ENCODE results near the gene NAV3.

NAV3 gene

DNA sequence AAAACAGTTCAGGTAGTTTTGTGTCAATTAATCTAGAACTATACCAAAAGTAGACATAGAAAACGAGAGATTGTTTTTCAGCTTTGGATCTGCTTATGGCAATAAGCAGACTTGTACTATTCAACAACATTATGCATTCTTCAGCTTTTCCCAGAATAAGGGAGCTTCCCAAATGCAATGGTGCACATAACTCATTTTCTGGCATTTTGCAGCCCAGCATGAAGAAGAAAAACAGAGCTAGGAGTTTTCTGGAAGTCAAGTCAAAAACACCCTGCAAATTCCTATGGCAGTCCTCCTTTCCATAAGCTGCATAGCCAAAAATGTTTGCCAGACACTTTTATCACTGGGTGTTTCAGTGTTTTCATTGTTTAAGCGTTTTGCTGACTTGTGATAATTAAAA, 314.7 kb downstream of the NAV3 start:
- DNase-seq = no peak

DNA sequence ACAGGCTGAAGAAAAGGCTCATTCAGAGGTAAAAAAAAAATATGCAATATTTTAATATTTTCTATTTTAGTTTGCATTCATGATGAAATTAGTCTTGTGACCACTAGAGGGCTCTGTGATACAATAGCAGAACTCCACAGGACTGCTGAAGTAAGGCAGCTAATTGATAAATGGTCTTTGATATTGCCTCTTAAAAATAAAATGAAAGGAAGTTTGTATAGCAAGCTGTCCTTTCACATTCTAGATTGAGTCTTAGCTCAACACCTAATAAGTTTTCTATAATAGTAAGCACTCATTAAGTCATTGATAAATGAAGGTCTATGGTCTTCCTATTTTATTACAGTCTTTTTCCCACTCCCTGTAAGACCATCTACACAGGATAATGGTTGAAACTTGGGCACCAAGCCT, 315.7 kb downstream of the NAV3 start:
- no peak for DNase-seq

DNA sequence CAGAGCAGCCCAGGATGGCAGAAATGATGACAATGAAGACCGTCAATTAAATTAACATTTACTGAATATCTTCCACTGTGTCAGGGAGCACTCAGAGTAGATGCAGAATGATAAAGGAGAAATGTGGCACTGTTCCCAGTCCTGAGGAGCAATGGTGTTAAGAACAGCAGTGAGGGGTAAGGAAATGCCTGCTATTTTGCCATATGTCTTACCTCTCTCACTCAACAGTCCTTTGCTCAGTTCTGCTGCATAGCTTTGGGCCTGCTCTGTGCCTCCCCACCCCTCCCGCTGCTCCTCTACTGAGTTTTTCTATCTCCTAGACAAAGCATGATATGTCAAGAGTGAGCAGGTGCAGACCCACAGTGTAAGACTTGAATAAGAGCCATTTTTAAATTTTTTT, 318.8 kb downstream of the NAV3 start:
- DNase-seq = peak; percentile 85 to 98

DNA sequence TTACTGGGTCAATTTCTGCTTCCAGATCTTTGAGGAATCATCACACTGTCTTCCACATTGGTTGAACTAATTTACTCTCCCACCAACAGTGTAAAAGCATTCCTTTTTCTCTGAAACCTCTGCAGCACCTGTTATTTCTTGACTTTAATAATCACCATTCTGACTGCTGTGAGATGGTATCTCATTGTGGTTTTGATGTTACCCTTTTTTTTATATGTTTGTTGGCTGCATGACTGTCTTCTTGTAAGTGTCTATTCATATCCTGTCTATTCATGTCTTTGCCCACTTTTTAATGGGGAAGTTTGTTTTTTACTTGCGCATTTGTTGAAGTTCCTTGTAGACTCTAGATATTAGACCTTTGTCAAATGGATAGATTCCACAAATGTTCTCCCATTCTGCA, 324.9 kb downstream of the NAV3 start:
- no peak for DNase-seq

DNA sequence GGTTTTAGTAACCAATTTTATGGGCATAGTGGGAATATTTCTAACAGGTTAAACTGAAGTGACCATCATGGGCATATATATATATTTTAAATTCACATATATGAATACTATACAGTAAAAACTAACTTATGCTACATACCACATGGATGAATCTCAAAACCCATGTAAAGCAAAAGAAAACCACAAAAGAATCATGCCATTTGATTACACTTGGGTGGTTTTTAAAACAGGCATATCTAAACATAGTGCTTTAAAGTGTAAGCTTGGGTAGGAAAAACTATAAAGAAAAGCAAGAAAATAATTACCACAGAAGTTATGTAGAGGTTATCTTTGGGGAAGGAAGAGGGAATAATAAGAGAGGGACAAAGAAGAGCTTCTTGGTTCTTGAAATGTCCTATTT, 326.1 kb downstream of the NAV3 start:
- no peak for DNase-seq

DNA sequence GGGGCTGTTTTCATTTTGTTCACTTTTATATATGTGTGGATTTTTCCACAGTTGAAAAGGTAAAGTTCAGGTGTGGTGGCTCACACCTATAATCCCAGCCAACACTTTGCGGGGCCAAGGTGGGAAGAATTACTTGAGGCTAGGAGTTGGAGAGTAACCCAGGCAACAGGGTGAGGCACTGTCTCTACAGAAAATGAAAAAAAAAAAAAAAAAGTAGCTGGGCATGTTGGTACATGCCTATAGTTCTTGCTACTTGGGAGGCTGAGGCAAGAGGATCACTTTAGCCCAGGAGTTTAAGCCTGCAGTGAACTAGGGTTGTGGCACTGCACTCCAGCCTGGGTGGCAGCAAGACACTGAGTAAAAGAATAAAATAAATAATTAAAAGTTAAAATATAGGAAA, 326.5 kb downstream of the NAV3 start:
- no peak for DNase-seq

DNA sequence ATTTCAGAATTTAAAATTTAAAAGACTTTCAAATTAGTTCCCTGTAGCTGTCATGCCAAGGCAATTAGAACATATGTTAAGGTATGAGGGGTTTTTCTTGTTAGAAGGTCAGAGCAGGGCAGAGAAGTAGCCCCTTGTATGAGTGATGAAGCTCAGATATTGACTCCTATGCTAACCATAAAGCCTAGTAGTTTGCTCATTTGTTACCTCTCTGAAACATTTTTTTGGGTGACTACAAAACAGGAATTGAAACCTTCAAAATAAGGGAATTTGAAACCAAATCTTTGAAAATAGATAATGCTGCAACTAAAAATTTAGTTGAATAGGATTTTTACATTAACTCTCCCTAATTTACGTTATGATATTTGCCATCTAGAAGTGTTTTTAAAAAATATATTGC, 333.5 kb downstream of the NAV3 start:
- DNase-seq = no peak

DNA sequence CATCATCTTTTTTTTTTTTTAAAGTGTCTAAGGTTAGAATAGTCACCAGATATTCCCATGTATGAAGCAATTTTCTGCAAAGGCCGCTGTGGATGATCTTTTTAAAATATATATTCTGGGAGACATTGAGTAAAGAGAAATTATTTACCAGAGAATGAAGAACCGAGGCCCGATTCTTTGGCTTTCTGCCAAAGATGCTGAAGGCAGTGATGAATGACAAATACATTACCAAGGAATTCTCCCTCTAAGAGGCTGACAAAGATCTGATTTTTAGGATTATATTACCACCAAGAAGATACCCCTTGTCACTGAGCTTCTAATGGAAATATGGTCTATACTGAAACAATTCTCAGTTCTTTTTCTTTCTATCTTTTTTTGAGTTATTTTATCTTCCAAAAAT, 336.8 kb downstream of the NAV3 start:
- no peak for DNase-seq

DNA sequence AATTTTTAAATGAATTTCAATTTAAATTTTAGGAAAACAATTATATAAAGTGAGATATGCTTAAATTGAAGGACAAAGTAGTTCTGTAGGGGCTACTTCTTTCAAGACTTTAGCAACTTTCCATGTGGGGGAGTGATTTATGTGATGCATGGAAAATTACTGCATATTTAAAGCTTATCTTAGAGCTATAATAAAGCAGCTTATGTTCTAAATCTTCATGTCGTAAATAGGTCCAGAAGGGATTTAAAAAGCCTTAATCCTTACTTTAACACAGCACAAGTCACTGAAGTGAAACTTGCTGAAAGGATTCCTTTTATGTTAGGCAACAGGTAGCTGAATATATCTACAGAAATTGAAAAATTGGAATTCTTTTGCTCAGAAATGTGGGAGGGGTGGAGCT, 340.4 kb downstream of the NAV3 start:
- no peak for DNase-seq

DNA sequence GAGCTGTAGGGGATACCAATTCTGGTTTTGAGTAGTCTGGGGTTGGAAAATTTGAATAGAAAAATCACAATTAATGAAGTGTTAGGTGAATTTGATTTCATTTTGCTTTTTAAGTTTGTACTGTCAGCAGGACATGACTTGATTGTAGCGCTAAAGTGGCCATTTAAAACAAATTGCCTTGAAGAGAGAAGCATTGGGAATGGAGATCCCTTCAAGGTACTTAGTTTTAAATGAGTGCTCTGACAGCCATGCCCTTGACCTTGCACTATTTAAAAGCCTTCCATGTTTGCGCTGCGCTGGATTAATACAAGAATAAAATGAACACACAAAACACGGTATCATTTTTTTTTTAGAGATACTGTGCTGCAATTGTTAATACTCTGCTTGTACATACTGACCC, 345.9 kb downstream of the NAV3 start:
- no peak for DNase-seq

DNA sequence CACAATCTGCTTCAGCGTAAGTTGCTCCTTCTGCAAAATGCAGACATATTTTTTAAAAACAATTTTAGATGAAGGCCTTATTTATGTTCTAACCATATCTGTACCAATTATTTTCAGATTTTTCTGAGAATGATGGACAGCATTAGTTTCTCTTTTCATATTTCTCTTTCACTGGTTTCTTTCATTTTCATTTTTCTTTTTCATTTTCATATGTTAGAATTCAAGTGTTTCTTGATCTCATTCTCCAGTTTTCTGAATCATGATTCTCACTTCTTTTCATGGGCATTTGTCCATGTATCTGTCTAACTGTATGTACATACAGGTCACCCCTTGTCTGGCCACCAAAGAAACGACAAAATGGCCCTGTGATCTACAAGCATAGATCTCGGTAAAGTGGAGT, 346.6 kb downstream of the NAV3 start:
- DNase-seq = no peak

DNA sequence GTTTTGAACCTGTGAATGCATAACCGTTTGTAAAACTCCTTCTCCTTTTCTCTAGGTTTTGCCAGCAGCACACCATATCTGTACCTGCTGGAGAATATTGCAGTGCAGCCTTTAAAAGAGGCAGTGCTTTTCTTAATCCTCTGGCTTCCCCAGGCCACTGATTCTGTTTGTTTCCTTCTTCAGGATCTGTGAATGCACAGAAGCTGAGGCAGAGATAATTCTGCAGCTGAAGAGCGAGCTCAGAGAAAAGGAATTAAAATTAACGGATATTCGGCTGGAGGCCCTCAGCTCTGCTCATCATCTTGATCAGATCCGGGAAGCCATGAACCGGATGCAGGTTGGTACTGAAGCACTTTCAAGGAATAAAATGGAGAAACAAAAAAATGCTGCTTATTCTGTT, 348.7 kb downstream of the NAV3 start:
- no peak for DNase-seq

DNA sequence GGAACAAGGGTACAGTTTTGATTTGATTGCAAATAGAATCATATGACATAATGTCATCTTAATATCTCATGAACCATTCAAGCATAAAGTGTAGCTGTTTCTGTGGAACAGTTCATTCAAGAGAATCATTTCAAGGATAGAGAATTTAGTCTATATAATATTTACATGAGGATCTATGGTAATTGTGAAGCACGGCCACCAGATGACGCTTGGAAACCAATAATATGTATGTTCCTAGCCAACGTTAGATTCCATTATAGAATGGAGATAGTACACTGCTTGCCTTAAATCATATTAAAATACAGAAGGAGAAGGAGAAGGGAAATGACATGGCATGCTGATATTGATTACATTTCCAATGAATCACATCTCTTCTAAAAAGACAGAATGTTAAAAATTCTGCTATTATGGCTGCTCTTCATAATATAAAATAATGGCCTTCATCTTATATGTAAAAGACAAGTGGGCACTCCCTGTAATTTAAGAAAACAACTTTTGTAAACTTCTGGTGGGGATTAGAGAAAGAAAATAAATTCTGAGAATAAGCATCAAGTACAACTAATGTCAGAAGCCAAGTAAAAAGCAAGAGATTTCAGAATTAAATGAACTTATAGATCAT, 351.0 kb downstream of the NAV3 start:
- DNase-seq = no peak

DNA sequence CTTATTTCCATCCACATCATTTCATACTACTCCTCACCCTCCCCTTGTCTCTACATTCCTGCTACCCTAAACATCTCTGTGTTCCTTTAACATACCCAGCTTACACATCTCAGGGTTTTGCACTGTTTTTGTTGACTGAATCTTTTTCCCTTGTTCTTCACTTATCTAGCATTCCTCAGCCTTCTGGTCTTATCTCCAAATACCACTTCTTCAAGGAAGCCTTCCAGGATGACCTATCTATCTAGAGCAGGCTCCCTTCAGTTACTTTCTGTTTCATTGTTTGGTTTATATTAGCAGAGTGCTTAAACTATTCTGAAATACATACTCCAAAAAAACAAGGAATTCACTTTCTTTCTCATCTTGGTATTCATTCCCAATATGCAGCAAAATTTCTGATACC, 353.1 kb downstream of the NAV3 start:
- no peak for DNase-seq

DNA sequence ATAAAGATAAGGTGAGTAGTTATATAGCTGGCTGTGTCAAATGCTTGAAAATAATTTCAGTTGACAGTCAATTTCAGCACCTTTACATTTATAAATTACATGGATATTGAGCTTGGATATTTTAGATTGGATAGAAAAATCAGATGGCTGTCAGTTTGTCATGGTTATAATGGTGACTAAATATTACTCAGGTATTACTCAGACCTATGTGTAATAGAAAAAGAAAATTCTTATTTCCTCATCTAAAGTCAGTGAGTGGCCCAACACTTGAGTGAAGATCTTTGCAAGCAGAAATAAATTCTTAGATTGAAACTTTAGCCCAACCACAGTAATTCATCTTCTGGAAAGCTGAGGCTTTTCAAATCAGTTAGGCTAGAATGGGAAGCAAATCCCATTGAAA, 354.4 kb downstream of the NAV3 start:
- no peak for DNase-seq

DNA sequence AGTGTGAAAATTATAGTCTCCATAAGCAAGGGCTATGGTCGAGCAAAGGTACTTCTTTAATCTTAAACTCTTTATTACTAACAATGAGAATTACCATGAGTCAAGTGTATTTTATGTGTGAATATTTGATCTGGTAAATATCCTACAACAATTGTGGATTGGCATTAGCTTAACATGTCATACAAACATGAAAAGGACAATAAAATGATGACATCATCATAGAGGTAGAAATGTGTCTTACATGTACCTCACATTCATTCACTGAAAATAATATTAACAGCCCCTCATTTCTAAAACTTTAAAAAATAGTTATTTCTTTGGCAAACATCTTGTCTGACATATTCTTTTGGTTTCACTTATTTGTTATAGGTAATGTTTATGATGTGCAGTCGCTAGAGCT, 355.0 kb downstream of the NAV3 start:
- DNase-seq = no peak

DNA sequence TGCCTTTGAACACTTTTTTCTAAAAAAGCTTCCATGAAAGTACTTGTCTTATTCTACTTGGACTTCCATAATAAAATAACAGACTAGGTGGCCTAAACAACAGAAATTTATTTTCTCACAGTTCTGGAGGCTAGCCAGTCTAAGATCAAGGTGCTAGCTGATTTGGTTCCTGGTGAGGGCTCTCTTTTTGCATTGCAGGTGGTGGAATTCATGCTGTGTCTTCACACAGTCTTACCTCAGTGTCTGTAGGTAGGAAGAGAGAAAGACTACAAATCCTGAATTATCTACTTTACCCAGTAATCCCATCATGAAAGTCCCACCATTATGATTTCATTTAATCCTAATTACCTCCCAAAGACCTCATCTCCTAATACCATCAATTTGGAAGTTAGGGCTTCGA, 356.0 kb downstream of the NAV3 start:
- DNase-seq = no peak

DNA sequence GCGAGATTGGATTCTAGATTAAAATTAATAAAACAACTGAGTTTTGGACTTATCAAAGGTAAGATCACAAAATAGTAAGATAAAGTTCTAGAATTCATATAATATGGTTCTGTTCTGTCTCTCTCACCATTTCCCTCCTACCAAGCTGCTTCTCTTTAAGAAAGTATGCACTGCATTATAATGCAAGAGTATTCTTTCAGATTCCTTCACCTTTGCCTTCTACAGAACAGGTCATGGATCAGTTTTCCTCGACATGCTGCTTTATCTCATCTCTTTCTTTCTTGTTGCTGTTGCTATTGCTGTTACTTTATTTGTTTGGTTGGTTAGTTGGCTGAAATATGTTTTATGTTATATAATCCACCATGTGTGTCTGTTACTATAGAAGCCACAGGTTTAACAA, 357.0 kb downstream of the NAV3 start:
- no peak for DNase-seq

DNA sequence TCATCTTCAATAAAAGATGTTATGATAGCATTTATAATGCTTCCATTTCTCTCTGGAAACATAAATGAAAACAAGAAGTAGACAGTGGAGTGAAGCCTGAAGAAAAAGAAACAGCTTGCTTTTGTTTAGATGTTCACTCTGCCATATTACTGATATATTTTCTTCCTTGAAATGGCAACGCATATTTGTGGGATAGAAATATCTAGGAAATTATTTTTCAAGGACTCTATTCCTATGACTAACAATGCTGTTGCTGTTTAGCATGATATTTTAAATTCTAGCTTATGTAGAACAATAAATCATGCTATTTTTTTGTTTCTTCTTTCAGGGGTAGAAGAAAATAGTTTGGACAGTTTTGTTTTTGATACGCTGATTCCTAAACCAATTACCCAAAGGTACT, 359.0 kb downstream of the NAV3 start:
- DNase-seq = no peak

DNA sequence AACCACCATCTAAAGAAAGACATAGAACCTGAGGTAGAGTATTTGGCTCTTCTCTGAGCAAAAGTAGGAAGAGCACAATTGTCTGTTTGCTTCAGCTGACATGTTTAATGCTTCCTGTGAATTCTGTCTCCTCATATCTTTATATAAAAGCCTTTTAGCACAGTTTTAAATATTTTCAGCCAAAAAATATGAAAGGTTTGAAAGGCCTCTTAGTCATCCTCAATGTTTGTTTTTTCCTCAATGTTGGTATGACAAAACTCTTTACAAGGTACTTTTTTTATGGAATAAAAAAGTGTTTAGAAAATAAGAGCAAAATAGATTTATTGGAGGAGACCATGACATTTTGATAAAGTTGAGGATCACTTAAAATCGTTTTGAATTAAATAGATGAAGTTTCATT, 360.9 kb downstream of the NAV3 start:
- no peak for DNase-seq

DNA sequence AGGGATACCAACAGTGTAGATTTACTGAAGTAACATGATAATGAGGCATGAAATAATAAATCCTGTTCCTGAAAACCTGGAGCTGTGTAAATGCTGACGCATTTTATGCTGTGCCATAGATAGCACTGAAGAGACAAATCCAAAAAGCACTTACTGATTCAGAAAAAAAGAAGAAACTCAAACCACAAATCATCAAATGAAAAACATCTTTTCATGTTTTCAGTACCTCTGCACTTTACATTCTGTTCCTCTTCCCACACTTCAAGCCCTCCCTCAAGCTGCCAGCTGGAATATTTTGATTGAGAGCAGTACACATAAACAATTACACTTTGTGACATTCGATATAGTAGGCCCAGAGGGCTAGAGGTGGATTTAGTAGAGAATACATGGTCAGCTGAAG, 362.3 kb downstream of the NAV3 start:
- DNase-seq = no peak

DNA sequence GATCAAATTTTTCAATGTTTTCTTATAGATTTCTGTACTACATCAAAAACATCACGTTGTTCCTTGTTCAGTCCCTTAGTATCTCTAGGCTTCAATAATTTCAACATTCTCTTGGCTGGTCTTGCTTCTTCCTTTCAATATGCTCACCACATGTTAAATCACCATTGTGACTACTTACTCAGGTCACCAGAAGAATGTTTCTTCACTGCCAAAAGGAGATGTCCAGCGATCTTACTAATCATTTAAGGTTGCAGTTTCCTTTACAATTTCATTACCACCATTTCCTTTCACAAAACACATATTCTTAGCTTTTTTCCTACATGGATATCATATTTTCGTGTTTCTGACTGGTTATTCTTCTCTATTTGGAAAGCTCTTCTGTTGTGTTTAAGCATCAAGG, 363.8 kb downstream of the NAV3 start:
- no peak for DNase-seq

DNA sequence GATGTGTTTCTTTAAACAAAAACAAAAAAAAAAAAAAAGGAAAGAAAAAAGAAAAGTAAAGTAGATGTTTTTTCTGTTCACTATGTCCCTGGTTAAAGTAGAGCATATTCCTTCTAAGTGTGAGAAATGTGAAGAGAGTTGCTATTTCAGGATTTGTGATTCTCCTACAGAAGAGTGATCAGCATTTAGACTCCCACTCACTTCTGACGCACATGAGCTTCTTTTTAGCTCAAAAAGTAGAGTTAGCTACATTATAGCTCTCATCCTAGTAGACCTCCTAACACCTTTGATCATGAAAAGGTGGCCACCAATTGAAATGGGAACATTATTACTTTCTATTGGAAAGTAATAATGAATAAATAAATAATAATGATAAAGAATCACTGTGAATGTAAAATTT, 368.2 kb downstream of the NAV3 start:
- DNase-seq = no peak

DNA sequence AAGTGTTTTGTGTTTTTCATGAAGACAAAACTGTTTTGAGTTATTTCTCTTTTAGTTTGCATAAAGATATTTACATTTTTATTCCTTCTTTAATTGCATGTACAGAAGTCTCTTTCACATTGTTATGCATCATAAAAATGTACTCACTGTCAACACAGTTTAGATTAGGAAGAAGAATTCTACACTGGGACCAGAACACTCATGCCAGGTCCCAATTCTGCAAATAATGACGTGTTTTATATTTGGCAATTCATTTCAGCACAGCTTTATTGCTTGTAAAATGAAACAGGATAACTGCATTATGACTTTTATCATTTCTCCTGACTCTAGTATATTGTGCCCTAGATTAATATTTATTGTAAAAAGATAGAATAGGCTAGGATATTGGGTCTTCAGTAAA, 369.2 kb downstream of the NAV3 start:
- no peak for DNase-seq

DNA sequence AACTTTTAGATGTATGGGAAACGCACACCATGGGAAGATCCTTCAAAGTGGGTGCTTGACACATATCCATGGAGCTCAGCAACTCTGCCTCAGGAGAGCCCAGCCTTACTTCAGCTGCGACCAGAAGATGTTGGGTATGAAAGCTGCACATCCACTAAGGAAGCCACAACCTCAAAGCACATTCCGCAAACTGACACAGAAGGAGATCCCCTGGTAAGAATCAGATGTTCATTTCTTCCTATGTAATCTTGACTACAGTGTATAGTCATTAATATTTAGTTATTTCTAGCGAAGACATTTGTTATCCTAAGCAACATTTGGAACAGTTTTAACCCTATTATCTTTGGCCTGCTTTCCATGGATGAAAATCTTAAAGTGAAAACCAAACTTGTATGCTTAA, 374.2 kb downstream of the NAV3 start:
- DNase-seq = no peak

DNA sequence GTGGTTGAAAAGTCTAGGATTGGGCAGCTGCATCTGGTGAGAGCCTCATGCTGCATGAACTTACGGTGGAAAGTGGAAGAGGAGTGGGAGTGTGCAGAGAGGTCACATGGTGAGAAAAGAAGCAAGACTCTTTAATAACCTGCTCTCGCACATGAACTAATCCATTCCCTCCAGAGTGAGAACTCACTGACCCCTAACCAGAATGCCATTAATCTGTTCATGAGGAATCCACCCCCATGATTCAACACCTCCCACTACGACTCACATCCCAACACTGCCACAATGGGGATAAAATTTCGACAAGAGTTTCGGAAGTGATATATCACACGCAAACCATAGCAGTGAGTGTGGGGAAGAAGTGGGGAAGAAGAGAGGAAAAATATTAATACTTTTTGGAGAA, 377.4 kb downstream of the NAV3 start:
- no peak for DNase-seq

Measured in cerebellar nuclear complex (tissue), 1 donor.